COR-L47 (cell line): ENCODE measurements around the gene MAT2B.
"Not testable (repeated sequence)": the region's sequence is repeated elsewhere in the genome, so short reads cannot be mapped to it uniquely, and the experiment has no call there.

Experiments
- DNase-seq: peaks from one replicate; lab custom pipeline; 2025; lab: John Stamatoyannopoulos, UW

Gene MAT2B

GRCh38 chr5:163503106-163504078, 2.0 kb upstream of the MAT2B start:
- no peak for DNase-seq

GRCh38 chr5:163504079-163504931, 1.1 kb upstream of the MAT2B start:
- DNase-seq = no peak

- no peak for DNase-seq
Observed at GRCh38 chr5:163505049-163505367, 411 bp upstream of the MAT2B start.

GRCh38 chr5:163506095-163506457, 657 bp downstream of the MAT2B start:
- no peak for DNase-seq

- DNase-seq = no peak
Observed at GRCh38 chr5:163506726-163507125, 1.3 kb downstream of the MAT2B start.

GRCh38 chr5:163508753-163509152, 3.3 kb downstream of the MAT2B start:
- no peak for DNase-seq

GRCh38 chr5:163509291-163509951, 4.0 kb downstream of the MAT2B start:
- no peak for DNase-seq

GRCh38 chr5:163512526-163512925, 7.1 kb downstream of the MAT2B start:
- no peak for DNase-seq

- DNase-seq = no peak
Observed at GRCh38 chr5:163525096-163525495, 19.7 kb downstream of the MAT2B start.

GRCh38 chr5:163529698-163530097, 24.3 kb downstream of the MAT2B start:
- DNase-seq = no peak

GRCh38 chr5:163531272-163531671, 25.9 kb downstream of the MAT2B start:
- DNase-seq = no peak

- DNase-seq = no peak
Observed at GRCh38 chr5:163532171-163533084, 27.0 kb downstream of the MAT2B start.

- no peak for DNase-seq
Observed at GRCh38 chr5:163533223-163533622, 27.8 kb downstream of the MAT2B start.

GRCh38 chr5:163534492-163535094, 29.2 kb downstream of the MAT2B start:
- DNase-seq = no peak

GRCh38 chr5:163535290-163535689, 29.9 kb downstream of the MAT2B start:
- DNase-seq = no peak

- not testable (repeated sequence) for DNase-seq
Observed at GRCh38 chr5:163536442-163536841, 31.0 kb downstream of the MAT2B start.

GRCh38 chr5:163540696-163541095, 35.3 kb downstream of the MAT2B start:
- DNase-seq = no peak

GRCh38 chr5:163542771-163543170, 37.4 kb downstream of the MAT2B start:
- no peak for DNase-seq

GRCh38 chr5:163544041-163544440, 38.6 kb downstream of the MAT2B start:
- DNase-seq = no peak

GRCh38 chr5:163544836-163545235, 39.4 kb downstream of the MAT2B start:
- no peak for DNase-seq

- no peak for DNase-seq
Observed at GRCh38 chr5:163548649-163549048, 43.2 kb downstream of the MAT2B start.
